Astrocyte (in vitro differentiated cells and primary cell): ENCODE results near the gene APBB1IP.
"Not testable (repeated sequence)": the region's sequence is repeated elsewhere in the genome, so short reads cannot be mapped to it uniquely, and the experiment has no call there.

Experiments used
- EZH2 ChIP-seq: IDR thresholded peaks from 2 replicates; pipeline ENCODE4 v1.6.1; 2012; ENCODE audit warnings: mild to moderate bottlenecking, low read length, inconsistent platforms; ENCODE audit not compliant: insufficient read depth
- TF ChIP-seq, protein P1 (sequence below): IDR thresholded peaks from 2 replicates; pipeline ENCODE4 v1.5.1; 2011; ENCODE audit warnings: low read depth, mild to moderate bottlenecking, inconsistent platforms, low read length, moderate library complexity; ENCODE audit not compliant: insufficient read depth

GRCh38 chr10:26398353-26398752, 39.8 kb upstream of the APBB1IP start:
- TF ChIP-seq, protein P1, sequence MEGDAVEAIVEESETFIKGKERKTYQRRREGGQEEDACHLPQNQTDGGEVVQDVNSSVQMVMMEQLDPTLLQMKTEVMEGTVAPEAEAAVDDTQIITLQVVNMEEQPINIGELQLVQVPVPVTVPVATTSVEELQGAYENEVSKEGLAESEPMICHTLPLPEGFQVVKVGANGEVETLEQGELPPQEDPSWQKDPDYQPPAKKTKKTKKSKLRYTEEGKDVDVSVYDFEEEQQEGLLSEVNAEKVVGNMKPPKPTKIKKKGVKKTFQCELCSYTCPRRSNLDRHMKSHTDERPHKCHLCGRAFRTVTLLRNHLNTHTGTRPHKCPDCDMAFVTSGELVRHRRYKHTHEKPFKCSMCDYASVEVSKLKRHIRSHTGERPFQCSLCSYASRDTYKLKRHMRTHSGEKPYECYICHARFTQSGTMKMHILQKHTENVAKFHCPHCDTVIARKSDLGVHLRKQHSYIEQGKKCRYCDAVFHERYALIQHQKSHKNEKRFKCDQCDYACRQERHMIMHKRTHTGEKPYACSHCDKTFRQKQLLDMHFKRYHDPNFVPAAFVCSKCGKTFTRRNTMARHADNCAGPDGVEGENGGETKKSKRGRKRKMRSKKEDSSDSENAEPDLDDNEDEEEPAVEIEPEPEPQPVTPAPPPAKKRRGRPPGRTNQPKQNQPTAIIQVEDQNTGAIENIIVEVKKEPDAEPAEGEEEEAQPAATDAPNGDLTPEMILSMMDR, result not testable (repeated sequence)
- TF ChIP-seq EZH2, result not testable (repeated sequence)
